Non-pigmented ciliary epithelial cell (primary cell): Measurements from ENCODE around the gene MPP2.
"Not testable (repeated sequence)": the region's sequence is repeated elsewhere in the genome, so short reads cannot be mapped to it uniquely, and the experiment has no call there.

ENCODE experiments used
- DNase-seq: peaks from one replicate; pipeline ENCODE4 v3.0.0-alpha.2; 2010; ENCODE audit warnings: low read depth

MPP2 gene

GRCh38 chr17:43901861-43902589 lies 5.3 kb downstream of the MPP2 start:
- no peak for DNase-seq

- DNase-seq, result no peak
Measured at GRCh38 chr17:43900858-43901754, 6.2 kb downstream of the MPP2 start.

DNA sequence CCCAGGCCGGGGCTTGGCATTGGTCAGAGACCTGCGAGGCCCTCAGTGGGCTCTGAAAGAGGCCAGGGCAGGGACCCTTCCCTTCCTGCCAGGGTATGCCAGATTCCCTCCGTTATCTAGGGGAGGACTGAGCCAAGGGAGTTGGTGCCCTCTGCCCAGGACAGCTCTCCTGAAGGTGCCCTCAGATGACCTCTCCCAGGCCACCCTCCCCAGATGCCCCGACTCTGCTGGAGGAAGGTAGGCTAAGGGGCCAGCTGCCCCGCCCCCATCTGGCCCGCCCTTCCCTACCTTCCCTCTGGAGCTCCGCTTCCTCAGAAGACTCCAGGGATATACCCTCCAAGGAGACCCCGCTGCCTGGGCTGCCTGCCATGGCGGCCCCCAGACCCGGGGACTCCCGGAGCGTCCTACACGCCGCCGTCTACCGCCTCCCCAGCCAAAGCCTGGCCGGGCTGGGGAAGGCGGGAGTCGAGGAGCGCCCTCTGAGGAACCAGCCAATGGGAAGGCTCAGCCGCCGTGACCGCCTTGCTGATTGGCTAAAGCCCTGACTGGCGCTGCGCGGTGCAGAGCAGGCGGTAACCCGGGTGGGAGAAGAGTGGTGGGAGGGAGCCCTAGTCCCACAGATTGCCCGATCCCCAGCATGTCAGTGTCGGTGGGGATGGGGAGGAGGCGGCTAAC lies 7.0 kb downstream of the MPP2 start:
- DNase-seq, result no peak

GRCh38 chr17:43898446-43898845 lies 8.9 kb downstream of the MPP2 start:
- no peak for DNase-seq

- no peak for DNase-seq
Measured at GRCh38 chr17:43897831-43898230, 9.5 kb downstream of the MPP2 start.

GRCh38 chr17:43894494-43894893 lies 12.8 kb downstream of the MPP2 start:
- DNase-seq, result not testable (repeated sequence)

GRCh38 chr17:43892647-43892952 lies 14.7 kb downstream of the MPP2 start:
- no peak for DNase-seq

DNA sequence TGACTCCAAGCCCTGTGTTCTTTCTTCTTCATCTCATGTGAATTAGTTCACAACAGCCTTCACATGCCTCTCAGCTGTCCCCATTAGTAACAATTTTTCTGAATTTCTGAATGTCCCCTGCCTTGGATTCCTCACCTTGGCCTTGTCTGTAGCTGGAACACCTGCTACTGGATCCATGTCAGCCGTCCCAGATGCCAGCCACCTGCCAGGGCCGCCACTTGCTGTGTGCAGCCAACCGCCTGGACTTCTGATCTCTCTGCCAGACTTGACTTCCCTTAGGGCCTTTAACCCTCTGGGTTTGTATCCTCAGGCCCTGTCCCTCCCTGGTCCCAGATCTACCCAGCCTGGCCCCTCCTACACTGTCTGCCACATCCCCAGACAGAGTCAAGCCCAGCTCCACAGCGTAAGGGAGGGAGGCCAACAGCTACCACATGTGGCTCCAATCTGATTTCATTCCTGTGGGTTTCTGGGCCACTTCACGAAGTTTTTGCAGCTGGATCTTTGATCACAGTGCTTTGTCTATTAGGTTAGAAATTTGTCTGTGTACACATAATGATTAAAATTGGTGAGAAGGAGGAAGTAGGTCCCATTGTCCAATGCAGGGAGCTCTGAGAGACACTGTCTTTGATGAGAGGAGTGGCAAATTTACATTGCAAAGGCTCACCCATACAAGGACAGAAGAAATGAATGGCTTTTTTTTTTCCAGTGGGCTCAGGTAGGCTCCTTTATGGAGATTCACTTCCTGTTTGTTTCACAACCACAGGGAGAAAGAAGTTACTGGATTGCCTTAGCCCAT lies 15.3 kb downstream of the MPP2 start:
- no peak for DNase-seq

DNA sequence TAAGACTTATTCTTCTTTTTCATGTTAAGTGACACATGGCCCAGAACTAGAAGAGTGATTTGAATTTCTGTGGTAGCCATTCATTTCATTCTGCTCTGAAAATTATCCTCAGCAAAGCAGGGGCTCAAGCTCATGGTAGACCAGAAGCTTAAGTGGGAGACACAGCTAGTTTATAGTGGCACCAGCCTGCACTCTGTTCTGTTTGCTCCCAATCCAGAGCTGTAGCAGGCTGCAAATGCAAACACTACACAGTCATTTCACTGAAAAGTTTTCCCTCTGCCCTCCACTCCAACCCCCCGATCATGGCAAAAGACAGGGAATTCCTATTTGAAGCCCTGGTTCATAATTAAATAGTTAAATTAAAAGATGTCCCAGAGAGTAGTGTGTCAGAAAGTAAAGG lies 17.1 kb downstream of the MPP2 start:
- DNase-seq, result no peak

DNA sequence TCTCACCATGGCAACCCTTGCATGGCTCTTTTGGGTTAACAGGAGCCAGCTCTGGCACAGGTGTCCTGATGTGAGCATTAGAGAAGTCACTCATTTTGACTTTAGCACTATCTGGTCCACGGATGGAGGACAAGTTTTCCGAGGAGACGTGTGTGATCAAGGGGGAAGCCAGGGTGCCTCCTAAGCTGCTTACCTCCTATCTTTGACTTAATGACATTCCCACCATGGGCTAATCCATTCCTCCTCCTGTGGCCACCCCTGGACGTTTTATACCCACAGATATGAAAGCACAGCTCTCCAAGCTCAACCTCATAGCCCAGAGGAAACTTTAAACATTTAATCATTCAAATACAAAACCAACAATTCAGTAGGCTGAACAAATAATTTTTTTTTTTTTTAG lies 18.8 kb downstream of the MPP2 start:
- DNase-seq, result no peak

DNA sequence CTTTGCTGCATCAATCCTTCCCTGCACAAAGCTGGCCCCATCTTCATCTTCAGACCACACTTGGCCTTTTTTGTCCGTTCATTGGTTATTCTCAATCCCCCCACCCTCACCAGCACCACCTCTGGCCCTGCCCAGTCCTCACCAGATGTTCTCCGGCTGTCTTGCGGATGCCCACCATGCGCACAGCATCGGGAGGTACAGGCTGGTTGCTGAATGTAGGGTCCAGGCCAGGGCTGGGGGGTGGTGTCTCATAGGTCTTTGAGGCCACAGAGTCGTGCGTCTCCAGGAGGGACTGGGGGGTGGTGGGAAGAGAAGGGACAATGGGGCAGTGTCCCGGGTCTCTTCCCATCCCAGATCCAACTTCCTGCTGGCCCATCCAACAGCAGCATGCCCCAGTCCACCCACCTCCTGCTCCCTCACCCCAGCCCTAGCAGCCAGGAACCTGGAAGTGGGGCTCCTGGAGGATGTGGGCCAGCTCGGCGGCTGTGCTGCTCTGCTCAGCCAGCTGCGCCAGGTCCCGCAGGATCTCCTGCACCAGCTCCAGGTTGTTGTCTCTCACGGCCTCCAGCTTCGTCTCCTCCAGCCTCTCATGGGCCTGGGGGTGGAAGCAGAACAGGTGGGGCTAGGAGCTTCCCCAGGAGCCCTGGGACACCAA lies 24.4 kb downstream of the MPP2 start:
- no peak for DNase-seq

DNA sequence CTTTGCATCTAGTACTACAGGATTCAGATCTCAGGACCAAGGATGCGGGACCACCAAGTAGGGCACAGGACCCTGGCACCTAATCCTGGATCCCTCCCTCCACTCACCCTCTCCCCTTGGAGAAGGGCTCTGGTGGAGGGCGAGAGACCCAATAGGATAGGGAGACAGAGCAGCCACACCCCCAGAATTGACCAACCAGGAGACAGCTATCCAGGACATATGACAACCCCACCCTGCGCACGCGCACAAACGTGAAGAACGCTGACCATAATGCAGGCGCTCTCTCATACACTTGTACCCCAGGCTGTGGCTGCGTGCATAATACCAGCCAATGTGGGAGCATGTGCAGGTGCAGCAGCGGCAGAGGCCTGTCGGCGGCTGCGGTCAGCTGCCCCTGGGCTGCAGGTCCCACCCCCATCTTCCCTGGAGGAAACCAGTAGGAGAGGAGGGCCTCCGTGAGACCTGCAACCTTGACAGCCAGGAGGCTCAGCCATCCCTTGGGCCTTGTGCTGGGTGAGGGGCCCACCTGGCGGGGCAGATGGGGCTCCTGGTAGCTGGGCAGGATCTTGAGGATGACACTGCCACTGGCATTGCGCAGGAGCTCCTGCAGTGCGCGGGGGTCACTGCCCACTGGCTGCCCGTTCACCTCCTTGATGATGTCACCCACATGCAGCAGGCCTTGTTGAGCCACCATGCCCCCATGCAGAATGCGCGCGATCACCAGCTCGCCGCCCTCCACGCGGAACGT lies 25.4 kb downstream of the MPP2 start:
- DNase-seq, result no peak

- DNase-seq, result no peak
Measured at GRCh38 chr17:43881181-43881580, 26.2 kb downstream of the MPP2 start.

DNA sequence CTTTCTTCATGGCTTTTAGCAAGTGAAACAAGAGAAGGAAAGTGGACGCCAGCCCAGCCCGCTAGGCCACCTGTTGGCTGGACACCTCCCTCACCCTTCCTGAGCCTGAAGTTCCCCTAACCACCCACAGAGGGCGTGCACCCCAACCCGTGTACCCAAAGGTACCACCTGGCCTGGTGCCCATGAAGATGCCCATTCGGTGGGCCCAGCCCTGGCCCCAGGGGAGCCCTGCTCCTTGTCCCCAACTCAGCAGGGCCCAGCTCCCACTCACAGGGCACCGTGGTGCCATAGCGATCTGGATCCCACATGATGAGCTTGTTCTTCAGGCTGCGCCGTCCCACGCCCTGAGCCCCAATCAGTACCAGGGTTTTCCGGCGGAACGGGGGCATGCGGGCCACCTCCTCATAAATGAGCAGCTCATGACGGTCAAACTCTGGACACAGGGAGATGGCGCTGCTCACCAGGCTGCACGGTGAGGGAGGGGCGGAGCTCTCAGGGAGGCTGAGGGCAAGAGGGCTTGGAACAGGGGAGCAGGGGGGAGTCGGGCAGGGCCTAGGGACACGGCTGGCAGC lies 26.8 kb downstream of the MPP2 start:
- no peak for DNase-seq

GRCh38 chr17:43879723-43880419 lies 27.5 kb downstream of the MPP2 start:
- DNase-seq, result no peak

DNA sequence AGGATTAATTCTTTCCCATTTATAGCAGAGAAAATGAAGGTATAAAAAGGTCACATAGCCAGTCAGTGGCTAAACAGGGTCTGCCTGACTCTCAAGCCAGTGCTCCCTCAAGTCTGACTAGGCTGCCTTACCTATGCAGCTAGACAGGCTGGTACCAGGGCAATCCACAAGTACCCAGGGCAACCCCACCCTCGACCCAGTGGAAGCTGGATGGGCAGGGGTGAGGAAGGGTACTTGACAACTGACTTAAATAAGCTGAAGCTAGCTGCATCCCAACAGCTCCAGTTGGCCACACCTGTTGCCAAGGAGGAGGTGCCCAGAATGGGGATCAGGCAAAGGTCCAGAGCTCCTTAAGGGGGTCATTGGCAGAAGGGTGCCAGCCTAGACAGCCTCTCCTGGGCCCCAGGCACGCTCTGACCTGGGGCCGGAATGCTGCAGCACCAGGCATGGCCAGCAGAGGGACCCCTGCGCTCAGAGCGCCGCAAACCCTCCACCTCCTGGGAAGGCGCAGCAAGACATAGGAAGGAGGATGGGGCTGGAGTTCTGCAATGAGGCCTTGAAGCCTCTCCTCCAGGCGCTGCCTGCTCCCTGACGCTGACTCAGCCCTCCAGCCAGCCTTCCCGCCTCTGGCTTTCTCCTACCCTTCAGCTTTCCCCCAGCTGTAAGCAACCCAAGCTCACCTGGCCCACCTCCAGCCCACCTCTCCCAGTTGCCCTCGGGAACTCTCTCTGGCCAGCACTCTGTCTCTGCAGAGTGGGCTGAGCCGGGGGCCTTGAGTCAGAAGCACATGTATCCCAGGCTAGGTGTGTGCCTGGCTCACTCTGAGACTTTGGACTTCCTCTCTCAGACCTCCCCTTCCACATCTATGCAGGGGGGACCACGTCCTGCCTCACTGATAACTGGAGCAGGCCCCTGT lies 28.8 kb downstream of the MPP2 start:
- DNase-seq, result peak; percentile 55

GRCh38 chr17:43877451-43878155 lies 29.7 kb downstream of the MPP2 start:
- no peak for DNase-seq

DNA sequence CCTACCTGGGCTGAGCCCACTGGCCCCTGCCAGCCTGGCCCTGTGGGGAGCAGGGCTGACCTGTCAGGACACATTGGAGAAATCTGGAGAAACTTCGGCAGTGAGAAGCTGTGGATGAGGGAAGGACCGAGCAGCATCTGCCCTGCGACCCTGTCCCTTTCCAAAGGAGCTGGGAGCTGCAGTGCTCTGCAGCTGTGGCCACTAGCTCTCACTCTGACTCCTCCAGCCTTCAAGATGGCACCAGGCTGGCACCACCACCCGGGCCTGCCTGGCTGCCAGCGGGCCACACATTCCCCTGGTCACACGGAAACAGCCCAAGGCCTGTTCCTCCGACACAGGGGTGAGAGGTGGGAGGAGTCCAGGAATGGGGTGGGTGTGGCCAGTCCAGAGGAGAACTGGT lies 30.3 kb downstream of the MPP2 start:
- DNase-seq, result no peak
